ENCODE results near the gene SORCS2.

The SORCS2 gene

DNA sequence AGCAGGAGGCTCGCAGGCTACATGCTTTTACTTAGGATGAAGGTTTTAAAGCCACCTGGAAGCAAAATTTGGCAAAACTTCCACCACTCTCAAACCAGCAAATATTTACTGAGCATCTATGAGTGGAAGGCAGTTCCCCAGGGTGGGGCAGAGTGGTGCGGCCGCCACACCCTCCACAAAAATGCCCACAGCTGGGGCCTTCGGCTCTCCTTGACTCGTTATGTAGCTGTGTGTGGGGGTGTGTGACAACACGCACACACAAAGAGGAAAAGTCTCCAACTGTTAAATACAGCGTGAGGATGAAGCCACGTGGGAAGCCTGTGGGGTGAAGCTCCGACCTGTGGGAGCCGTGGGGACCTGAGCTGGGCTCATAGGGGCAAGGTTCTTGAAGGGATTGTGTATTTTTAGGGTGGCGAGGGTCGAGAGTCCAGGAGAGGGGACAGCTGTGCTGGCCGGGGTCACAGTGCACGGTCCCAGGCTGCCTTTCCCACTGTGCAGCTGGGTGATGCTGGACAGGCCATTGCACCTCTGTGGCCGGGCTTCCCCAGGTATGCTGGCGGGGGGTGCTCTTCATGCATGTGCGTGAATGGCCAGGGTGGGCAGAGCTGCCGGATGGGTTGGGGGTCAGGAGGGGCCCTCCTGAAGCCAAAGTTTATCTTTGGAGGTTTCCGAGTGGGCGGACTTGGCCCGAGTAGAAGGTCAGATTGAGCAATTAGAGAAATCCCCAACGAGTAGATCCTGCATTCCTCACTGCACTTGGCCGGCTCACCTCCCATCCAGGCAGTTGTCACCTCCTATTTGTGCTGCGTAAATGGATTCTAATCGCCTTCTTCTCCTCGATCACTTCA, 25.4 kb downstream of the SORCS2 start:
- no peak for DNase-seq (ENCODE audit: low read depth in 3 of 3, low spot score in 1 of 3)

- DNase-seq (ENCODE audit: low read depth in 3 of 3, low spot score in 1 of 3): no peak
Measured at GRCh38 chr4:7218686-7219085, 26.3 kb downstream of the SORCS2 start.

DNA sequence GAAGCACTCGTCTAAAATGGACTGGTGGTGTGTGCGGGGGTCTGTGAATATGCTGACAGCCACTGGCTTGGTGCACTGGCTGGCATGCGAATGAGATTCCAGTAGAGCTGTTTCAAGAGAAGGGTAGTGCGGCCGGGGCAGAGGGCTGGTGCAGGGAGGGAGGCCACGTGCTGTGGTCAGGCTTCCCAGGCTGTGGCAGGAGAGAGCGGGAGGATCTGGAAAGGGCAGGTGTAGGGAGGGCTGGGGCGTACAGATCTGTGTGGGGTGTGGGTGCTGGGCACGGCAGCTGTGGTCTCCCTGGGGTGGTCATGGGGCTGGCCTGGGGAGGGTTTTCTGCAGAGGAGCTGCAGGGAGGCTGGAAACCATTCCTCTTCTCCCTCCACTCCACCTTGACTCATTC, 30.2 kb downstream of the SORCS2 start:
- no peak for DNase-seq (ENCODE audit: low read depth in 3 of 3, low spot score in 1 of 3)

DNA sequence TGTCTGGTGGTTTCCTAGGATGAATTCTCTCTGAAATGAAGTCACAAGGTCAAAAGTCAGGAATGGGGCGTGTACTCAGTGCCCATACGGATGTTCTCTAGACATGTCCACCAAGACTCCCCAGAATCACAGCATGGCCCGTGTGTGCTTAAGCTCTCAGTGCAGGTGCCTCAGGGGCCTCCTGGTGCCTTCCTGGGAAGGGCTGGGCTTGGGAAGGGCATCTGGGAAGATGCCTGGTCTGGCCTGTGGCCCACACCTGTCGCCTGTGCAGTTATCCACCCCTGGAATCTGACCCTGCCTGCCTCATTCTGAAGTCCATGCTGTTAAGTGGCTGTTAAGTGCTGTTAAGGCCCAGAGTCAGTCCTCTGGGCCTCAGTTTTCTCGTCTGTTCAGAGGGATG, 31.2 kb downstream of the SORCS2 start:
- no peak for DNase-seq (ENCODE audit: low read depth in 3 of 3, low spot score in 1 of 3)

DNA sequence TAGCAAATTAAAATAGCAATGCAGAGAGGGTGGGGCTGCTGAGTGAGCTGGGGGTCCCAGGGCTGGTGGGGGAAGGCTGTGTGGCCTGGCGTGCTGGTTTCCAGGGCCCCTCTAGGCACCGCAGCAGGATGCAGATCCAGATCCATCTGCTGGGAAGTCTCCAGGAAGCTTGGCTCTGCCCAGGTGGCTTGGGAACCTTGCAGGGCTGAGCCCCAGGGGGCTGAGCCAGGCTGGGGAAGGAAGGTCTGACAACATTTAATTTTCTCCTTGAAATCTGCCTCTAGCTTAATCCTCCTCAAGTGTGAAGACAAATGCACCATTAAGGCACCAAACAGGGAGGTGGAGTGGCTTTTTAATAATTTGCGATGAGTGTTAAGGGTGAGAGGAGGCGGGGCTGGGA, 31.7 kb downstream of the SORCS2 start:
- DNase-seq (ENCODE audit: low read depth in 3 of 3, low spot score in 1 of 3): no peak

DNA sequence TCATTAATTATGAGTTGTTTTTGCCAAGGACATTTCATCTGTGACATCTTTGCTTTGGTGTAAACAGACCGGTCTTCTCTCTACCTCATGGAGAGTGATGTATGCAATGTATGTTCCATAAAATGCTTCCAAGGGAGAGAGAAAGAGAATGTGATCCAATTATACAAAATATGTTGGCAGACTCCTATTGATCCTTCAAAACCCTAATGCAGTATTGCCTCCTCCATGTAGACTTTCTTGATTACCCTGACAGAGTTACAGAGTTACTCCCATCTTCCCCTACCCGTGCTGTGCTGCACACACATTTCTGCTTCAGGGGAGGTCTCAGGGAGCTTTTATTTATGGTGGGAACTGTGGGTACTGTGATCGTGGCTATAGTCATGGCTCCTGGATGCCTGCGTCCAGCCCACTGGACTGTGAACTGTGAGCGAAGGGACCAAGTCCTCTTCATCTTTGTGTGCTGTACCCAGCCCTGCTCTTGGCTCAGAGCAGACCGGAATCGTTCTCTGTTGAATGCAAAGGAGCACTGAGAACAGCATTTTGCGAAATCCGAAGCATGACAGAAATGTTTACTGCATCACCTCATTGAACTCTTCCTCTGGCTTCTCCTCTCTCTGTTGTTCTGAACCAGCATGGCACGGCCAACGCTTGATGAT, 32.7 kb downstream of the SORCS2 start:
- DNase-seq (ENCODE audit: low read depth in 3 of 3, low spot score in 1 of 3): no peak

- DNase-seq (ENCODE audit: low read depth in 3 of 3, low spot score in 1 of 3): no peak
Measured at GRCh38 chr4:7226439-7226838, 34.1 kb downstream of the SORCS2 start.

DNA sequence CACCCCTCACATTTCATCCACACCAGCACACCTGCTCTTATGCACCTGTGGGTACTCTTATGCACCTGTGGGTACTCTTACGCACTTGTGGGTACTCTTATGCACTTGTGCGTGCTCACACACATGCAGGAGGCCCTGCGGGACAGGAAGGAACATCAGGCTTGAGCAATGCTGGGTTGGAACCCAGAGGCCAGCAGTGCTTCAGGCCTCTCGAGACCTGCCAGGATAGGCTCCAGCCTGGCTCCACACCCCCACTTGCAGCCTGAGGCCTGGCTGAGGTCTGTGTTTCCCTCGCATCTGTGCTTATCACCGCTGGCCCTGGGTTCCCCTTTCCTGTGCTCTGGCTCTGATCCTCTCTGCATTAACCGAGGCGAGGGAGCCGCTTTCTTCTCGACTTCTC, 34.7 kb downstream of the SORCS2 start:
- no peak for DNase-seq (ENCODE audit: low read depth in 3 of 3, low spot score in 1 of 3)

GRCh38 chr4:7228734-7229133, 36.4 kb downstream of the SORCS2 start:
- DNase-seq (ENCODE audit: low read depth in 3 of 3, low spot score in 1 of 3): no peak

- no peak for DNase-seq (ENCODE audit: low read depth in 3 of 3, low spot score in 1 of 3)
Measured at GRCh38 chr4:7232061-7232650, 39.8 kb downstream of the SORCS2 start.

DNA sequence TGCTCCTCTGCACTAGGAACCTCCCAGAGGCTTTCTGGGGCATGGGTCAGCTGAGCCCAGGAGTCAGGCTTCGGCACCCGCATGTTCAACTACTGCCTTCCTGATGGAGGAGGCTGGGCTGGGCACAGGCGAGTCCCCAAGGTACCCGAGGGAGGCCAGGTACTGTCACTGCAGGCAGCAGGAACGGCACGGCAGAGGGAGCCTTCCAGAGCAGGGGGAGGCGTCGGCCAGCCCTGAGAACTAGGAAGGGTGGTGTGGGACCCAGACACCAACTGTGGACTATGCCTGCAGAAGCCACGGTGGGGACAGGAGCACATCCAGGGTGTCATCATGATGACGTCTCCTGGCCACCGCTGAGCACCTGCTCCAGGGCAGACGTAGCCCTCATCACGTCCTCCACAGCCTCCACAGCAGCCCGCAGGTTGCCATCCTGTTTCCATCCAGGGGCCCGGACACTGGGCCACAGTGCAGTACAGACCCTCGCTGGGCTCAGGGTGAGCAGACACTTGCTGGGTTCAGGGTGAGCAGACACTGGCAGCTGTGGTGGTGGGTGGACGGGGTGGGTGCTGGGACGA, 40.8 kb downstream of the SORCS2 start:
- DNase-seq (ENCODE audit: low read depth in 3 of 3, low spot score in 1 of 3): no peak

GRCh38 chr4:7233601-7234000, 41.3 kb downstream of the SORCS2 start:
- DNase-seq (ENCODE audit: low read depth in 3 of 3, low spot score in 1 of 3): no peak

GRCh38 chr4:7234355-7235029, 42.2 kb downstream of the SORCS2 start:
- DNase-seq (ENCODE audit: low read depth in 3 of 3, low spot score in 1 of 3): no peak

DNA sequence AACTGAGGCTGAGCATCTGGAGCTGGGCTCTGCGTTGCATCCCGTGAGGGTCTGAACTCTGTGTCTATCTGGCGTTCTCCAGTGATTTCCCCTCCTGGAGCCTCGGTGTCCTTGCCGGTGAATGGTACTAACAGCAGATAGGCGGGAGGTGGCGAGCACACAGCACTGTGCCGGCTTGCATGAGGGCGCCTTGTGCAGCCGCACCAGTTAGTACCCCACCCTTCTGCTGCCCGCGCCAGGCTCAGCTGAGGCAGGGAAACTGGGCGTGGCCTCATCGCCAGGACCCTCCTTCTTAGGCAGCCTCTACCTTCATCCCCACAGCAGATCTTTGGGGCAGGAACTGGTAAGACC, 42.7 kb downstream of the SORCS2 start:
- DNase-seq (ENCODE audit: low read depth in 3 of 3, low spot score in 1 of 3): no peak

- no peak for DNase-seq (ENCODE audit: low read depth in 3 of 3, low spot score in 1 of 3)
Measured at GRCh38 chr4:7236847-7237246, 44.5 kb downstream of the SORCS2 start.

DNA sequence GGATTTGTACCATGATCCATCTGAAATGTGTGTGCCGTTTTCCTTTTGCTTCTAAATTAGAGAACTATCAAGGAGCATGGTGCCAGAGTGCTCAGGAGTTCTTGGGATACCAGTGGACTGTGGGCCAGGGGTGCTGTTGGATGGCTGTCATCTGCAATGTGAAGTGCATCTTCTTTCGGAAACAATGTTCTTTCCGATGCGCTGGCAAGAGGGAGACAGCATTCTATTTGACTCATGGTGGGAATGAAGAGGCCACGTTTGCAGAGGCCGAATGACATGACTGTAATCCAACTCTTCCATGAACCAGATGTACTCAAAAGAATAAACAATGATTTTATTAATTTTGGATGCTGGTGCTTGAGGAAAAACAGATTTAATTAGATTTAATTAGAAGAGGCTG, 45.5 kb downstream of the SORCS2 start:
- DNase-seq (ENCODE audit: low read depth in 3 of 3, low spot score in 1 of 3): no peak

DNA sequence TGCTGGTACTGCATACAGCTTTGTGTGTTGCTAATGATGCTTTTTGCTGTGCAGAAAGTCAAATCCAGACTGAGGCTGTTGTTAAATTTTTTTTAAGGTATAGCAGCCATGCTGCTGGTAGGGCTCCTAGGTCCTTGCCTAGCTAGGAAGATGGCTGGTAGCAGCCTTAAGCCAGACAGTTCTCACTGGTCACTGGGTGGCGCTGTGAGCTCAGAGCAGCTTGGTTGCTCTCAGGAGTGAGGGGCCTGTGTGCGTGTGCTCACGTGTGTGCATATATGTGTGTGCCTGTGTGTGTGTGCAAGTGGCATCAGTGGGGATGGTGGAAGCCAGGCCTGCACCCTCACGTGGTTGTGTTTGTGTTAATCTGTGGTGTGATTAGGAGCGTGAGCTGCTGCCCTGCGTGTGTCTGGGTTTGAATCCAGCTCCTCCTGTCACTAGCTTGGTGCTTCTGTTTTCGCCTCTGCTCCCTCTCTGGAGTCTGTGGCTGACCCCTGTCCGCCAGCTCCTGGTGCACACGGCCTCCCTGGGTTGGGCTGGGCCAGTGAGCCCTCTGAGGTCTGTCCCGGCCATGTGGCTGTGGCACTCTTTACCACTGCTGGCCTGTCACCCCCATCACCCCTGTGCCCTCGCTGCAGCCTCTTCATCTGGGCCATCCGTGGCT, 46.1 kb downstream of the SORCS2 start:
- no peak for DNase-seq (ENCODE audit: low read depth in 3 of 3, low spot score in 1 of 3)

DNA sequence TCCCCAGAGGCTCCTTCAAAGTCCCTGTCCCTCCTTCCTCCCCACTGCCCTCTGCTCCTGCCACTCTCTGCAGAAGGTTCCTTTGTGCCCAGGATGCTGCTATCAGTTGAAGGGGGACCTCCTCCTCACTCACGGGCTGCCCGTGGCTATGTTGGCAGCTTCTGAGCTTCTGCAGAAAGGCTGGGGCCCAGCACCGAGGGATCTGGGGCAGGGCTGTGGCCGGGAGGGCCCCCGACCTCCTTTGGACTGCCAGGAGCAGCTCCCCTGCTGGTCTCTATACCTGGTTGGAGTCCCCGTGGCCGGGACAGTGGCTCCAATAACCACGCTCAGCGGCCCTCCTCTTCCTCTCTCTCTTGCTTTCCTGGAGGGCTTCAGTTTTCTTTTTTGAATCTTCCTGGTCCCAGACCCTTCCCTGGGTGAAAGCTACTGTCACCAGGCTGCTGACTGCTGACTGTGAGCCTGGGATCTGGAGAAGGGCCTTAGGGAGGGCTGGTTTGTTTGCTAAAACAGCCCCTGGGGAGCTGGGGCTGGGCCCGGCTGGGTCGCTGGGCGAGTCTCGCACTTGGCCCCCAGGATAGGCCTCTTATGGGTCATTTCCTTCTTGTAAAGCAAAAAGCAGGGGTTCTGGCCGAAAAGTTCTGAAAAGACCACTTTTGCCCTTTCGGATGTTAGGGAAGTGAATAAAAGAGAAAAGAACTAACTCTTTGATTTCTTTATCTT, 46.9 kb downstream of the SORCS2 start:
- no peak for DNase-seq (ENCODE audit: low read depth in 3 of 3, low spot score in 1 of 3)

- DNase-seq (ENCODE audit: low read depth in 3 of 3, low spot score in 1 of 3): no peak
Measured at GRCh38 chr4:7239844-7240243, 47.5 kb downstream of the SORCS2 start.

GRCh38 chr4:7240306-7240705, 48.0 kb downstream of the SORCS2 start:
- DNase-seq (ENCODE audit: low read depth in 3 of 3, low spot score in 1 of 3): no peak
